ENCODE results near the gene PAIP1.
"Not testable (repeated sequence)": the region's sequence is repeated elsewhere in the genome, so short reads cannot be mapped to it uniquely, and the experiment has no call there.

PAIP1 gene

DNA sequence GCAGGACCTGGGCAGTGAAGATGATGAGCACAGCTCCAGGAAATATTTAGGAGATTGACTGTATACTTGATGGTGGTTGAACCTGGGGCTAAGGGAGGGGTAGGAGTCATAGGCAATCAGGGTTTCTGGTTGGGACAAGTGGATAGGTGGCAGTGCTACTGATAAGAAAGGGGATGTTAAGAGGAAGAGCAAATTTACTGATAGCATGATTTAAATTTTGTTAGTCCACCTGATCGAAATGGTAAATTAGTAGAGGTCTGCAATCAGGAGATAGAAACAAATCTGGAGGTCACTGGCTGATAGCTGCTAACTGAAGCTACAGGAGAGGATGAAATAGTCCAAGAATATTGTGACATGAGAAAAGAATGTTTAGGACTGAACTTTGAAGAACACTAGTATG lies 36.3 kb downstream of the PAIP1 start:
- no peak for DNase-seq (ENCODE audit: low read depth in 2 of 2)

DNA sequence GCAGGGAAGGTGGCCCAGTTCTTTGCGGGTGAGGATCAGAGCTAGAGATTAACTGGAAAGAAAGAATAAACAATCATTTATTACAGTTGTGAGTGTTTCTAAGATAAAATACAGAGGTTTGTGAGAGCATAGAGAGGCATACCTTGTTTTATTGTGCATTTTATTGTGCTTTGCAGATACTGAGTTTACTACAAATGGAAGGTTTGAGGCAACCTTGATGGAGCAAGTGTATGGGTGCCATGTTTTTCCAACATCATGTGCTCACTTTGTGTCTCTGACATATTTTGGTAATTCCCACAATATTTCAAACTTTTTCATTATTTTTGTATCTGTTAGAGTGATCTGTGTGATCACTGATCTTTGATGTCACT lies 41.2 kb downstream of the PAIP1 start:
- DNase-seq (ENCODE audit: low read depth in 2 of 2): no peak

DNA sequence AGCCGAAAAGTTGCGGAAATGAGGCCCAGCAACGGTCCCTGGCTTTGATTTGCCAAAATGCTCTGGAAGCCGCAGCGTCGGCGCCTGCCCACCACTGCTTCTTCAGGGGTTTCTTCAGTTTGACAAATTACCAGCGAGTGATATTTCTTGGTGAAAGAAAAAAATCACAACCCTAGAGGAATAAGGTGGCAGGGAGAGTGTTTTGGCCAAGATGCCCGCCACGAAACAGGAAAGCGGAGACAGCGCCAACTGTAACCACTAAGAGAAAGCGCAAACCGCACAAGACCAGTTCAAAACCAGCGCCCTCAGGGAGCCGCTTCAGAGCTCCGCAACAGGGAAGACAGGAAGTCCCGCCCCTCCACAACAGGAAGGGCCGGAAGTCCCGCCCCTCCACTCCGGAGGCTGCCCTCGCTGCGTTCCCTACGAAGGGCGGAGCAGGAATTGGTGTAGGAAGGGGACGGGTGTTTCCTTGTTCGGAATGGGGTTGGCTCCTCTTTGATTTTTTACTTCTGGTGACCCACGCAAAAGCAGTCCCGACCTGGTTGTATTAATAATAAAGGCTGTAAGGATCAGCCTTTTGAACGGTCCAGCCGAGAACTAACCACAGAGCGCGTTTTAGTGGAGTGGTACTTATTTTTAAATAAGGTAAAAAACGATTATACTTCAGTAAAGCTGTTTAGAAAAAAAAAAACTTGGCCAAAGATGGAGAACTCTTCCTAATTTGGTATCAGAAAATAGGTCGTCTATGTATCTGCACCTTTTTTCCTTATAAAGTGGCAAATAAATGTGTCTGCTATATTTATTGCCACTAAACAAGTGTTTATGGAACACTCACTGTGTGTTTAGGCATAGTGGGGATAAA lies 41.8 kb downstream of the PAIP1 start, which contains the start of gene C5orf34:
Gene C5orf34 (minus strand): TSS at position 333 of the 862 bp plus-strand sequence. CDS start 5,809 bp downstream, outside the sequence.
- peak; percentile 92 to 95 for DNase-seq (ENCODE audit: low read depth in 2 of 2)

DNA sequence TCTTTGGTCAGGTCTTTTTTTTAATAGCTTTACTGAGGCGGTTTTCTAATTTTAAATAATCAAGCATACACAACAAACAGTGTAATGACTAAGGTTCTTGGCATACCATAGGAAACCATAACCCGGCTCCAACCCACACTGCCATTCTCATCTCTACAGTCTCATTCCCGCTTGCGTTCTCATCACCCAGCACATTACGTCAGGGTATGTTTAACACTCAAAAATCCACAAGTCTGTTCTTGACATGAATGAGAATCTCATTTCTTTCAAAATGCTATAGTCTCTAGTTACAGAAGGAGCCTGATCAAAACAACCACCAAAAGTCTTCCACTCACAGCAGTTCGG lies 42.4 kb downstream of the PAIP1 start:
- DNase-seq (ENCODE audit: low read depth in 2 of 2): no peak

DNA sequence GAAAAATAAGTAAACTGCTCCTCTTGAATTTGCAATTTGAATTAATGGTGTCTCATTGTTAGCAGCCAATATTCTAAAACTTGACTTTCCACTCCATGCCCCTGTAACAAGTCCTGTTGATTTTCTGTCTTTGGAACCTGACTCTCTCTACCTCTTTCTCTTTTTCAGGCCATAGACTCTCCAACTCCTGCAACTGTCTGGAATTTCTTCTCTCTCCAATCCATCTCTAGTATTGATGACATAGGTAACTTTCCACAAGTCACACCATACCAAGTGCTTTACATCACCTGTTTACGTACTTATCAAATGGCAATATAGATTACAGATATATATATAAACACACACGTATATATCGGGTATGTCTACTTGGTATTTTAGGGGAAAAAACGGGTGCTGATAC lies 42.9 kb downstream of the PAIP1 start:
- DNase-seq (ENCODE audit: low read depth in 2 of 2): no peak

DNA sequence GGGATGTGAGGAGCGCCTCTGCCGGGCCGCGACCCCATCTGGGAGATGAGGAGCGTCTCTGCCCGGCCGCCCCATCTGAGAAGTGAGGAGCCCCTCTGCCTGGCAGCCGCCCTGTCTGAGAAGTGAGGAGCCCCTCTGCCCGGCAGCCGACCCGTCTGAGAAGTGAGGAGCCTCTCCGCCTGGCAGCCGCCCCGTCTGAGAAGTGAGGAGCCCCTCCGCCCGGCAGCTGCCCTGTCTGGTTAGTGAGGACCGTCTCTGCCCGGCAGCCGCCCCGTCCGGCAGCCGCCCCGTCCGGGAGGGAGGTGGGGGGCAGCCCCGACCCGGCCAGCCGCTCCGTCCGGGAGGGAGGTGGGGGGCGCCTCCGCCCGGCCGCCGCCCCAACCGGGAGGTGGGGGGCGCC lies 45.8 kb downstream of the PAIP1 start:
- not testable (repeated sequence) for DNase-seq (ENCODE audit: low read depth in 2 of 2)

DNA sequence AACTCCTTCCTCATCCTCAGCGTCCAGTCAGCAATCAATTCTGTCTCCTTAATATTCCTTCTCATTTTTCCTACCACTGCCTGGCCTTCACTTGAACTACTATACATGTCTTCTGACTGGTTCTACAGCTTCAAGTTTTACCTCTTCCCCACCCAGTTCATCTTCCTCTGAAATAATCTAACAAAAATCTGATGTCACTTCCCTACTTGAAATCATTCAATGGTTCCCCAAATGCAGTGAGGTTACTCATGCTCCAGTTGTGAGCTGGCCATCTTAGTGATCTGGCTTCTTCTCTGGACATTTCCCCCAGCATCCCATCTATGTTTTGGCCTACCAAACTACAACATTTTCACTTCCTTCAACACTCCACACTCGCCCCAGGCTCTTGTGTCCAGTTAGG lies 58.3 kb downstream of the PAIP1 start:
- DNase-seq (ENCODE audit: low read depth in 2 of 2): no peak

DNA sequence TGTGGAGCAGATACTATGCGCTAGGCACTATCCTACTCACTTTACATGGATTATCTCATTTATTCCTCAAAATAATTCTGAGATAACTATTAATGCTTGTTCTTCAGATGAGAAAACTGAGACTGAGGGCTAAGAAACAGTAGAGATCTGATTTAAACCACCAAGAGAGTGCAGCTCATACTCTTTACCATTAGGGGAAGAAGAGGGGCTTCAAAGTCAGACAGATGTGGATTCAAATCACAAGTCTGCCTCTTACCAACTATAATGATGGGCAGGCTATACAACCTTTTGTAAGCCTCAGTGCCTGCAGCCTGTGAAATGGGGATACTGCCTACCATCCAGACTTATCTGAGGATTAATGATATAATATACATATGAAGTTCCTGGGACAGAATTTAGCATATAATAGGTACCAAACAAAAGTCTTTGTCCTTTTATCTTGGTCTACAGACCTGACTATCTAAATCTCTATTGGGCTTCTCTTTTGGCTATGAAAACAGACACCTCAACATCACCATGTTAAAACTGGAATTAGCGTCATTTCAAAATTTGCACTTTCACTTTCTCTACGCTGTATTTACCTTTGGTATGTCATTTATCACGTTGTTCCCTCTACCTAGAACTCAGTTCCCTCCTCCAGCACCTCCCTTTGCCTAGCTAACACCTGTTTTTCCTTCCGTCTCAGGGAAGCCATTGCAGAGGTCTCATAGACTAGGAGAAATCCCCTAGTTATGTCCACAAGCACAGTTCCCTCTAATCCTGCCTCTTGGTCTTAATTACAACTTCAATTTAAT lies 59.4 kb downstream of the PAIP1 start:
- no peak for DNase-seq (ENCODE audit: low read depth in 2 of 2)

DNA sequence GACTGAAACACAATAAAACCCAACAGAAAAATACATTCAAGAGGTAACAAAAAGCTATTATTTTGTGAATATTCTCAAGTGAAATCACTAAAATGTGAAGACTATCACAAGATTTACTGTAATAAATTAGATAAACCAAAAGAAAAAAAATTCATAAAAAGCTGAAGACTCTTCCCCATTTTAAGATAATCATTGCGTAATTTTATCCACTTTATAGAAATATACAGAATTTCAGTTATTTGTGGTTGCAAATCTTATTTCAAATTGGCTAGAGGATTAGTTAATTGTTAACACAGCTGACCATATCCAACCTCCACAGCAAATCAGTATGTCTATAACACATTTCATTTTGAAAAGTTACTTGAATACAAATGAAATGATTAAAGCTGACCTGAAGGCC lies 65.6 kb downstream of the PAIP1 start:
- DNase-seq (ENCODE audit: low read depth in 2 of 2): no peak

DNA sequence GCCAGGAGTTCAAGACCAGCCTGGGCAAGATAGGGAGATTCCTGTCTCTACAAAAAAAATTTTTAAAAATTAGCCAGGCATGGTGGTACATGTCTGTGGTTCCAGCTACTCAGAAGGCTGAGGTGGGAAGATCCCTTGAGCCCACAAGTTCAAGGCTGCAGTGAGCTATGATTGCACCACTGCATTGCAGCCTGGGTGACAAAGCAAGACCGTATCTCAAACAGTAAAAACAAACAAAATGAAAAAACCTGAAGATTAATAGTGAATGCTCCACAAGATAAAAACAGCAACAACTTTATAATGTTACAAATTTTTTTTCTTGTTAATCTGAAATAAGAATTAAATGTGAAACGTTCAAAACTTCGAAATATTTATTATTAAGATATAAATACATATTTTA lies 70.5 kb downstream of the PAIP1 start:
- no peak for DNase-seq (ENCODE audit: low read depth in 2 of 2)

DNA sequence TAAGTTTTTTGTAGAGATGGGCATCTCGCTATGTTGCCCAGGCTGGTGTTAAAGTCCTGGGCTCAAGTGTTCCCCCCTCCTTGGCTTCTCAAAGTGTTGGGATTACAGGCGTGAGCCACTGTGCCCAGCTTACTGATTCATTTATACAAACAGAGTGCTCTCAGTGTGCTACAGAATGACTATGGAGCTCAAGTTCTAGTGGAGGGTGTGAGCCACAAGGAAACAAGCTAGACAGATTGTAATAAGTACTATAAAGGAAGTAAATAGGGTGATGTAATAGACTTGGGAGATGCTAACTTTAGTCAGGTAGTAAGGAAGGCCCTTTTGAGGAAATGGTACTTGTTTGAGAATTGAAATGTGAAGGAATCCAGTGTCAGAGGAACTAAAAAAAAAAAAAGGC lies 71.5 kb downstream of the PAIP1 start:
- no peak for DNase-seq (ENCODE audit: low read depth in 2 of 2)

DNA sequence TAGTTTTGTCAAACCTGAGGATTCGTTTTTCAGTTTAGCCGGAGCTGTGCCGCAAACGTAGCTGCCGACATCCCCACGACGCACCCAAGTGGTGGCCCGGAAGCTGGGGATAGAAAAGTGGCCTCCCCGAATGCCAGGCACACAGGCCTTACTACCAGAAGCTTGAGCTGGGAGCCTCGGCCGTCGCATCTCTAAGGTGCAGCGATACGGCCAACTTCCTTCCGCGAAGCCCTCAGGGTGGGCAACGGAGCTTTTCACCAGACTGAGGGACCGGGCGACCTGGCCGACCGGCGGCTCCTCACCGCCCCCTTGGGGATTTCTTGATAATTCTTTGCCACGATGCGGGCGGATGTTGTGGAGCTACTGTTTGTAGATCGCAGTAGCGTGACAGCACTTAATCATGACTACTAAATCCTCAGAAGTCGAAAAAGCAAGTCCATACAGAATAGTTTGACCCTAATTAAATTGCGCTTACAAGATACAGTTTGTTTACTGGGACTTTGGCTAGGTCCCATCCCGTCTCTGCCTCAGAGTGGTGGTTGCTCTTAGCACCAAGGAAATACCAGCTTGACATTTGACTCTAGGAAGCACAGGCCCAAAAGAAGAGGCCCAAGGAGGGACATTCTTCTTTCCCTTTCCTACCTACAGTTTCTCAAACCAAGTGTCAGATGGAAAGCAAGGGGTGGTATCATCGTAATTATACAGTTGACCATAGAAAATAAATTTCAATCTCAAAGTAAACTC lies 72.6 kb downstream of the PAIP1 start:
- peak; percentile 76 to 83 for DNase-seq (ENCODE audit: low read depth in 2 of 2)

DNA sequence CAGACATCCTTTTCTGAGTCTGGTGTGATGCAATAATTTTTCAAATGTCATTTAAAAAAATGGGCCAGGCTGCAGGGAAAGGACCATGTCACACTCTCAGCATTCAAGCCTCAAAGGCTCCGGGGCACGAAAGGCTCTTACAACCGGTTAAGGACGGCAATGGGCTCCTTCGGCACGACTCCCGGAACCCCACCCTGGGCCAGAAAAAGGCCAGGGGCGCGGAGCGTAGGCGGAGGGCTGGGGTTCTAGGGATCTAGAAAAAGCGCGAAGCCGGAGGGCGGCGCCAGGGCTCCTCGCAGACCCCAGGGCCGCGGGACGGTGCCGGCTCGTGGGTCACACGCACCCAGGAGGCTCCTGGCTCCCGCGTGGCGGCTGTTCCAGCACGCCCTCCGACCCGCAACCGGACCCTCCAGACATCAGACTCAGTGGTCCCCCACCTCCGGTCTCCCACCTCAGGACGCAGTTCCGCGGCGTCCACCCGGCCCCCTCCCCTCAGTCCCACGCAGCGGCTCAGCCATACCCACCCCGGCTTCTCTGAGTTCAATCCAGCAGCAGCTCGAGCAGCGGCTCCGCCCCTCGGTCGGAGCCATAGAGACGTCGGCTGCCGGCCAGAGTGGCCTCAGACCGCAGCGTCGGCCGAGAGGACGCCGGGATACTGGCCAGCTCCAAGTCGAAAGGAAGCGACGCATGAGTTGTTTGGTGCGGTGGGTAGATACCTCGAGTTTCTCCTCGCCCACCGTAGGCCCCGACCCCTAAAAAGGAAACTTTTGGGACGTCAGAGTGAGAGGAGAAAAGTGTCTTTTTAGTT lies 73.4 kb downstream of the PAIP1 start, which contains the start of gene TMEM267:
Gene TMEM267 (minus strand): TSS at position 568 of the 808 bp plus-strand sequence. CDS start 29,896 bp downstream, outside the sequence.
- DNase-seq (ENCODE audit: low read depth in 2 of 2): peak; percentile 59 to 80

DNA sequence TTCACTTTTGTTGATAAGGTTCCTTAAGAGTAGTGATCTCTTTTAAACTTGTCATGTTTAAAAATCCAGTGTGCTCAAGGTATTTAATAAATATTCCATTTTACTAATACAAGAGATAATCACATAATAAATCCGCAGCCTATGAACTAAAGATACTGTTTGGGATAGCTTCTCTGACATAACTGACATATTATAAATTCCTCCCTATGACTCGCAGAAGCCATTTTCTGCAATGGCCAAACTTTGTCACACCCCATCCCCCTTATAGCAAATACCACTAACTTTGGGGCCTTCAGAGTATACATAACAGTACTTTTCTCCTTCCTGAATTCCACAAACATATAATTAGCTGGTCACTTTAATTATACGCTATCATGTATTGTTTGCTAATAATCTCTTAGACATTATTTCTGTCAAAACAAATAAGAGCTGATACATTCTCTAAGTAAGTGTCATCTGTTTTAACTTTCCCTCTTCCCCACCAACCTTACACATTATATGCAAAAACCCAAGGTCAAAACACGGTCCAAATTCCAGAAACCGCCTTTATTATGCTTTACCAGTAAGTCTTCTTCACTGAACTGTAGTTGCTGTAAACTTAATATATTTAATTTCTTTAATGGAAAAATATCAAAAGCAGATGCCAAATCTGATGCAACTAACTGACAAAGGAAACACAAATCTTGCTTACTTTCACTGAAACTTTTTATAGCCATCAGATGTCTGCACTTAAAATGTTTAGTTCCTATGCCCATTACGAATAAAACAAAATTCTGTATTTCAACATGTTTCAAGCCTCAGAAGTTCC lies 74.2 kb downstream of the PAIP1 start:
- no peak for DNase-seq (ENCODE audit: low read depth in 2 of 2)
